ENCODE data around the gene OTUD7B. TPM values are rescaled to one million over a fixed set of nuclear protein-coding genes. Genes with fewer than 3 reads are reported as not detected.
A peak's percentile ranks its signal among the peaks of the same experiment; 100 is the strongest.
"Not testable (repeated sequence)": the region's sequence is repeated elsewhere in the genome, so short reads cannot be mapped to it uniquely, and the experiment has no call there.

Gene OTUD7B
- total and polyA plus RNA-seq, 4 donors = 4.0 to 28.3 (median 17.1) TPM

DNA sequence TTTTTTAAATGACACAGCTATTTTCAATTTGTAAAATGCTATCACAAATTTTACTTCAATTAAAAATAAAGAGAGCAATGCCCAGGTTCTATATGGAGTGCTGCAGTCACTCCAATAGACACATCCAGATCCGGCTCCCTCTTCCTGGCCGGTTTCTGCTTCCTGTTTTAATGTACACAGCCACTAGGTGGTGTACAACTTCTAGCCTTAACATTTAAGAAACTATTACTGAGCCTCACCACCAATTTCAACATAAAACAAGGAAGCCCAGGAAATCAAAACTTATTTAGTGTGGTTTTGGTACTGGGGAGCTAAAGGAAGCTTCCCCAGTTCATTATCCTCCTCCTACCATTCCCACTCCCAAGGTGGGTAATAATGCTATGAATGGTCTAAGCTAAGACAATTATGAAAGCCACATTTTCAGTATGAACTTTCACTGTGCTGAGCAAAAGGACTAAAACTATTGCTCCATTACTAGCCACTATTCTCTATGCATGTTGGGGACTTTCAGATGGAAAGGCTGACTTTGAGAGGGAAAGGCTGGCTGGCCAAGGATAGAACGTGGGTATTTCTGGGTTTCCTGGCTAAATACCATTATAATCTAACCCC, 48.4 kb downstream of the OTUD7B start:
- Histone ChIP-seq H3K27ac (ENCODE audit: low read depth in 1 of 2, low read length in 1 of 2) (peak overlapping the region in 1 of 2 donors; percentile 9), H3K9me3 (ENCODE audit: control insufficient read depth in 4 of 4, insufficient read depth in 3 of 4, low read length in 3 of 4) (peaks cover 0 to 9% (median 0%) of the 10 kb centered on the region in 4 donors), H3K36me3 (ENCODE audit: control insufficient read depth in 4 of 4, insufficient read depth in 4 of 4, low read length in 4 of 4) (peaks cover 18 to 51% (median 22%) of the 10 kb centered on the region in 4 donors), H3K9ac (ENCODE audit: insufficient read depth in 1 of 2, low read length in 2 of 2) (no peak overlapping the region), H3K4me1 (ENCODE audit: control insufficient read depth in 5 of 5, insufficient read depth in 5 of 5, low read length in 5 of 5) (peaks cover 0 to 6% (median 0%) of the 10 kb centered on the region in 5 donors), H3K27me3 (ENCODE audit: control insufficient read depth in 3 of 3, insufficient read depth in 3 of 3, low read length in 2 of 3) (no peaks in the 10 kb centered on the region), H3K4me3 (no peak overlapping the region)
- ATAC-seq (ENCODE audit: insufficient read depth, low FRiP score) = peak; percentile 87
- TF ChIP-seq, protein P1, sequence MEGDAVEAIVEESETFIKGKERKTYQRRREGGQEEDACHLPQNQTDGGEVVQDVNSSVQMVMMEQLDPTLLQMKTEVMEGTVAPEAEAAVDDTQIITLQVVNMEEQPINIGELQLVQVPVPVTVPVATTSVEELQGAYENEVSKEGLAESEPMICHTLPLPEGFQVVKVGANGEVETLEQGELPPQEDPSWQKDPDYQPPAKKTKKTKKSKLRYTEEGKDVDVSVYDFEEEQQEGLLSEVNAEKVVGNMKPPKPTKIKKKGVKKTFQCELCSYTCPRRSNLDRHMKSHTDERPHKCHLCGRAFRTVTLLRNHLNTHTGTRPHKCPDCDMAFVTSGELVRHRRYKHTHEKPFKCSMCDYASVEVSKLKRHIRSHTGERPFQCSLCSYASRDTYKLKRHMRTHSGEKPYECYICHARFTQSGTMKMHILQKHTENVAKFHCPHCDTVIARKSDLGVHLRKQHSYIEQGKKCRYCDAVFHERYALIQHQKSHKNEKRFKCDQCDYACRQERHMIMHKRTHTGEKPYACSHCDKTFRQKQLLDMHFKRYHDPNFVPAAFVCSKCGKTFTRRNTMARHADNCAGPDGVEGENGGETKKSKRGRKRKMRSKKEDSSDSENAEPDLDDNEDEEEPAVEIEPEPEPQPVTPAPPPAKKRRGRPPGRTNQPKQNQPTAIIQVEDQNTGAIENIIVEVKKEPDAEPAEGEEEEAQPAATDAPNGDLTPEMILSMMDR (IDR thresholded peaks at IDR 0.05; ENCODE audit: control extremely low read depth, extremely low read depth) = peak; percentile 62
- DNase-seq = peak; percentile 63 to 91 (median 83)
- WGBS, 2 donors = 19 to 23% methylated on average over 3 of the region's 3 CpGs

DNA sequence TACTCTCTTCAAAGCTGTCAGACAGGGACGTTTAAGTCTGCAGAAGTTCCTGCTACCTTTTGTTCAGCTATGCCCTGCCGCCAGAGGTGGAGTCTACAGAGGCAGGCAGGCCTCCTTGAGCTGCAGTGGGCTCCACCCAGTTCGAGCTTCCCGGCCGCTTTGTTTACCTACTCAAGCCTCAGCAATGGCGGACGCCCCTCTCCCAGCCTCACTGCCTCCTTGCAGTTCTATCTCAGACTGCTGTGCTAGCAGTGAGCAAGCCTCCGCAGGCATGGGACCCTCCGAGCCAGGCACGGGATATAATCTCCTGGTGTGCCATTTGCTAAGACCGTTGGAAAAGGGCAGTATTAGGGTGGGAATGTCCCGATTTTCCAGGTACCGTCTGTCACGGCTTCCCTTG, 53.0 kb downstream of the OTUD7B start:
- peaks cover 3 to 33% (median 14%) of the 10 kb centered on the region in 4 donors for H3K36me3 ChIP-seq (ENCODE audit: control insufficient read depth in 4 of 4, insufficient read depth in 4 of 4, low read length in 4 of 4)
- DNase-seq; H3K9ac ChIP-seq (ENCODE audit: insufficient read depth in 1 of 2, low read length in 2 of 2); H3K9me3 ChIP-seq (ENCODE audit: control insufficient read depth in 4 of 4, insufficient read depth in 3 of 4, low read length in 3 of 4); H3K27me3 ChIP-seq (ENCODE audit: control insufficient read depth in 3 of 3, insufficient read depth in 3 of 3, low read length in 2 of 3); H3K4me3 ChIP-seq; H3K4me1 ChIP-seq (ENCODE audit: control insufficient read depth in 5 of 5, insufficient read depth in 5 of 5, low read length in 5 of 5); H3K27ac ChIP-seq (ENCODE audit: low read depth in 1 of 2, low read length in 1 of 2); ATAC-seq (ENCODE audit: insufficient read depth, low FRiP score): not testable (repeated sequence)
- 97 to 99% methylated on average over 14 of the region's 14 CpGs for WGBS, 2 donors

DNA sequence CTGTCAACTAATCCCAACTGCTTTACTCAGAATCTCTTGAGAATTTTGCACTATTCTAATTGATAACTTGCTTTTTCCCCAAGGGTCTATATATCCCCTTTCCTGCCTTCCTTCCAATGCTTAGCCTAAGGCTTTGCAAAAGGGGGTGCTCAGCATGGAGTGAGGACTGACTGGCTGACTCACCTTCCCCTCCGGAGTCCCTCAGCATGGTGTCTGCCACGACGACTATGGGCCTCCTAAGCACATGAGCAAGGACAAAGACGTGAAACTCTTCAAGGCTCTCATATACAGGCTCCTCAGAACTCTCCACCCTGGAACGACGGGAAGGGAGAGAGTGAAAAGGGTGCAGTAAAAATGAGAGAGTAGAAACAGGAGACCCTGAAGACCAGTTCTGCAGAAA, 60.6 kb downstream of the OTUD7B start:
- H3K9ac ChIP-seq (ENCODE audit: insufficient read depth in 1 of 2, low read length in 2 of 2) = no peak overlapping the region
- H3K9me3 ChIP-seq (ENCODE audit: control insufficient read depth in 4 of 4, insufficient read depth in 3 of 4, low read length in 3 of 4) = no peaks in the 10 kb centered on the region
- no peak overlapping the region for H3K27ac ChIP-seq (ENCODE audit: low read depth in 1 of 2, low read length in 1 of 2)
- WGBS, 2 donors = 81 to 87% methylated on average over 6 of the region's 6 CpGs
- peaks cover 12 to 29% (median 16%) of the 10 kb centered on the region in 4 donors for H3K36me3 ChIP-seq (ENCODE audit: control insufficient read depth in 4 of 4, insufficient read depth in 4 of 4, low read length in 4 of 4)
- H3K4me3 ChIP-seq = no peak overlapping the region
- DNase-seq (no peak), ATAC-seq (ENCODE audit: insufficient read depth, low FRiP score) (no peak)
- no peaks in the 10 kb centered on the region for H3K27me3 ChIP-seq (ENCODE audit: control insufficient read depth in 3 of 3, insufficient read depth in 3 of 3, low read length in 2 of 3)
- no peaks in the 10 kb centered on the region for H3K4me1 ChIP-seq (ENCODE audit: control insufficient read depth in 5 of 5, insufficient read depth in 5 of 5, low read length in 5 of 5)
- TF ChIP-seq, protein P1 (IDR thresholded peaks at IDR 0.05; ENCODE audit: control extremely low read depth, extremely low read depth) = no peak

DNA sequence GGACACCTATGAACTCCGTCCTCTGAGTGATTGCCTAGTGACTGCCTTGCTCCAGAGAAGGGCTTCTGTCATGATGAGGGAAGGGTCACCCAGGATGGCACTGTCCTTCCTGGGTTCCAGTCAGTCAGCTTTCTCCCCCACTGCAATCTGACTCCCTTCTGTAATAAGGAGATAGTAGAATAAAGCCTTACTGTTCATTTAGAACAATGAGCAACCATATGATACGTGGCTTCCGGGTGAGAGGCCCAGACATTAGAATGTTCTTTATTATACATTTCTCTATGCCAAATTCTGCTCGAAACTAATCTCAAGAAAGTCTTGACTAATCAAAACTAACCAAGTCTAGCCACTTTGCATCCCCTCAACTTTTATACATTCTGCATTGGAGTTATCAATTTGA, 65.3 kb downstream of the OTUD7B start:
- TF ChIP-seq, protein P1 (IDR thresholded peaks at IDR 0.05; ENCODE audit: control extremely low read depth, extremely low read depth) = no peak
- WGBS, 2 donors = 97% methylated on average over 4 of the region's 4 CpGs
- peaks cover 0 to 5% (median 5%) of the 10 kb centered on the region in 5 donors for H3K4me1 ChIP-seq (ENCODE audit: control insufficient read depth in 5 of 5, insufficient read depth in 5 of 5, low read length in 5 of 5)
- ATAC-seq (ENCODE audit: insufficient read depth, low FRiP score) = no peak
- no peak for DNase-seq
- peaks cover 19 to 30% (median 21%) of the 10 kb centered on the region in 4 donors for H3K36me3 ChIP-seq (ENCODE audit: control insufficient read depth in 4 of 4, insufficient read depth in 4 of 4, low read length in 4 of 4)
- no peak overlapping the region for H3K9ac ChIP-seq (ENCODE audit: insufficient read depth in 1 of 2, low read length in 2 of 2)
- H3K9me3 ChIP-seq (ENCODE audit: control insufficient read depth in 4 of 4, insufficient read depth in 3 of 4, low read length in 3 of 4) = no peaks in the 10 kb centered on the region
- no peaks in the 10 kb centered on the region for H3K27me3 ChIP-seq (ENCODE audit: control insufficient read depth in 3 of 3, insufficient read depth in 3 of 3, low read length in 2 of 3)
- H3K4me3 ChIP-seq = no peak overlapping the region
- no peak overlapping the region for H3K27ac ChIP-seq (ENCODE audit: low read depth in 1 of 2, low read length in 1 of 2)
